GM12875 (cell line): ENCODE data around the gene FPR3.
"Not testable (repeated sequence)": the region's sequence is repeated elsewhere in the genome, so short reads cannot be mapped to it uniquely, and the experiment has no call there.

Experiments used
- H3K4me3 ChIP-seq: one replicate; pipeline ENCODE4 v1.5.1; 2011; ENCODE audit warnings: low read depth, low read length, control low read depth
- TF ChIP-seq, protein P1 (sequence below): IDR thresholded peaks from 2 replicates; pipeline ENCODE4 v1.5.1; 2011; ENCODE audit warnings: low read depth, mild to moderate bottlenecking, control low read depth, inconsistent platforms, low read length, moderate library complexity, borderline replicate concordance; ENCODE audit not compliant: insufficient read depth

FPR3 gene

DNA sequence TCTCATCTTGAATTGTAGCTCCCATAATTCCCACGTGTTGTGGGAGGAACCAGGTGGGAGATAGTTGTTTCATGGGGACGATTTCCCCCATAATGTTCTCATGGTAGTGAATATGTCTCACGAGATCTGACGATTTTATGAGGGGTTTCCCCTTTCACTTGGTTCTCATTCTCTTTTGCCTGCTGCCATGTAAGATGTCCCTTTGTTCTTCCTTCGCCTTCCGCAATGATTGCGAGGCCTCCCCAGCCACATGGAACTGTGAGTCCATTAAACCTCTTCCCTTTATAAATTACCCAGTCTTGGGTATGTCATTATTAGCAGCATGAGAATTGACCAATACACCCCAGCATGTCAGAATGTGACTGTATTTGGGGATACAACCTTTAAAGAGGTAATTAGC lies 39.4 kb upstream of the FPR3 start:
- TF ChIP-seq, protein P1, sequence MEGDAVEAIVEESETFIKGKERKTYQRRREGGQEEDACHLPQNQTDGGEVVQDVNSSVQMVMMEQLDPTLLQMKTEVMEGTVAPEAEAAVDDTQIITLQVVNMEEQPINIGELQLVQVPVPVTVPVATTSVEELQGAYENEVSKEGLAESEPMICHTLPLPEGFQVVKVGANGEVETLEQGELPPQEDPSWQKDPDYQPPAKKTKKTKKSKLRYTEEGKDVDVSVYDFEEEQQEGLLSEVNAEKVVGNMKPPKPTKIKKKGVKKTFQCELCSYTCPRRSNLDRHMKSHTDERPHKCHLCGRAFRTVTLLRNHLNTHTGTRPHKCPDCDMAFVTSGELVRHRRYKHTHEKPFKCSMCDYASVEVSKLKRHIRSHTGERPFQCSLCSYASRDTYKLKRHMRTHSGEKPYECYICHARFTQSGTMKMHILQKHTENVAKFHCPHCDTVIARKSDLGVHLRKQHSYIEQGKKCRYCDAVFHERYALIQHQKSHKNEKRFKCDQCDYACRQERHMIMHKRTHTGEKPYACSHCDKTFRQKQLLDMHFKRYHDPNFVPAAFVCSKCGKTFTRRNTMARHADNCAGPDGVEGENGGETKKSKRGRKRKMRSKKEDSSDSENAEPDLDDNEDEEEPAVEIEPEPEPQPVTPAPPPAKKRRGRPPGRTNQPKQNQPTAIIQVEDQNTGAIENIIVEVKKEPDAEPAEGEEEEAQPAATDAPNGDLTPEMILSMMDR = no peak
- no peak overlapping the region for H3K4me3 ChIP-seq

DNA sequence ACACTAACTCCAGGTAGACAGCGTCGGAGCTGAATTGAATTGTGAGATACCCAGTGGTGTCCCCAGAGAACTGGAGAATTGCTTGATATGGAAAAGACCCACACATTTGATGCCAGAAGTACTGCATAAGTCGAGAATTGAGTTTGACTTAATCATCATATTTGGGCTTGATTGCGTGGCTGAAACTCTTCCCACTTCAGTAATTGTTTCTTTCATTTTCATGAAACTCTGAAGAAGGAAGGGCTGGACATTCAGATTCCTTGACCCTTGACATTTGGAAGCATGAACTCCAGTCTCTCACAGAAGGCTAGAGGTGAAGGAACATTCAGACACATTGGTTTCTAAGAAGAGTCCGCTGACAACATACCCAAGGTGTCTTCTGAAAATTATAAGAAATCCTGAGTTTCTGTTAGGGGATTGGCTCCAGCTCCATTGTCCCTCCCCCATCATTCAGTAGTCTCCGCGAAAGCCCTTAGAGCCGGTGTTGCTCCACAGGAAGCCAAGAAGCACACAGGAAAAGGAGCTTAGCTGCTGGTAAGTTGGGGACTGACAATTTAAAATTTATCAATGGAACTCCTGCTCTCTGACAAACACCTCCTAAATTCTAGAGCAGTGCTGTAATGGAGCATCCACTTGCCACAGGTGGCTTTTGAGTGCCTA lies 34.1 kb upstream of the FPR3 start, which contains the start of gene FPR2:
Gene FPR2 (plus strand): TSS at position 484 of the 660 bp plus-strand sequence. CDS start 7,479 bp downstream, outside the sequence.
- TF ChIP-seq, protein P1 = no peak

DNA sequence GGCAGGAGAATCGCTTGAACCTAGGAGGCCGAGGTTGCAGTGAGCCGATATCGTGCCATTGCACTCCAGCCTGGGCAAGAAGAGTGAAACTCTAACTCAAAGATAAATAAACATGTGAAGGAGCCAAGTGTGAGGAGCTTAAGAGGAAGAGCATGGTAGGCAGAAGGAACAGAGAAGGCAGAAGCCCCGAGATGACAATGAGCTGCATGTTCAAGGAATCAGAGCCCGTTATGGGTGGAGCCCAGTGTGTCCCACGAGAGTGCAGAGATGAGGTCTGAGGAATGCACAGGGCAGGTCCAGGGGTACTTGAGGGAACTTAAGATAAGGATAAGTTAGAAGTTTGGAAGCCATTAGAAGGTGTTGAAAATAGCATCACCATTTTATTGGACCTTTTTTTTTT lies 33.3 kb upstream of the FPR3 start:
- no peak overlapping the region for H3K4me3 ChIP-seq
- TF ChIP-seq, protein P1 = no peak

More for the DNA sequence above, 34.1 kb upstream of the FPR3 start, which contains the start of gene FPR2:
- no peak within 1 kb of the TSS for H3K4me3 ChIP-seq

DNA sequence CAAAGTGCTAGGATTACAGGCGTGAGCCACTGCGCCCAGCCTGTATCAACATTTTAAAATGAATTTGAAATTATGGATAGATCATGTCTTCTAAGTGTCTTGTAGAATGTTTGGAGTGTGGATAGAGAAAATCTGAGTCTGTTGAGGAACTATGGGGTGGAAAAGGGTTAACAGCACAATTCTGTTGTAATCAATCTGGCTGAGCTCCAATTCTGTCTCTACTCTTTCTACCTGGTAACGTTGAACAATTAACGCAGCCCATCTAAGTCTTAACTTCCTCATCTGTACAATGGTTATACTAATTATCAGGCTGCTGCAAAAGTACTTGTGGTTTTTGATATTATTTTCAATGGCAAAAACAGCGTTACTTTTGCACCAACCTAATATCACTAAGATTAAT lies 29.9 kb upstream of the FPR3 start:
- no peak overlapping the region for H3K4me3 ChIP-seq
- TF ChIP-seq, protein P1 = no peak

DNA sequence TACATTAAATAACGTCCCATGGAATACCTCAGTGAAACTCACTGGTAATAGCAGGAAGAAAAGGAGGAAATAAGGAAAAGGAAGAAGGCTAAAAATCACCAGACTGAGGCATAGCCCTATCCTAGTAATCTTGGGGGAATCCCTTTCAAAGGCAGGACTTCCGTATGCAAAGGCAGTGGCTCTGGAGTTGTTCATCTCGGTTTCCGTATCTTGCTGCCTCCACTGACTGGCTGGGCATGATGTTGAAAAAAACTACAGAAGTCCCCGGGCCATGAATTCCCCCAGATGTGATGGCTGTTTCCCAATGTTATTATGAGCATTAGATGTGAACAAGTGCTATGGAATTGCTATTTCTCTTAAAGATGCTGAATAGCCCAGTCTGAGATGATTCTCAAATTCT lies 28.5 kb upstream of the FPR3 start:
- TF ChIP-seq, protein P1 = no peak
- H3K4me3 ChIP-seq = no peak overlapping the region

DNA sequence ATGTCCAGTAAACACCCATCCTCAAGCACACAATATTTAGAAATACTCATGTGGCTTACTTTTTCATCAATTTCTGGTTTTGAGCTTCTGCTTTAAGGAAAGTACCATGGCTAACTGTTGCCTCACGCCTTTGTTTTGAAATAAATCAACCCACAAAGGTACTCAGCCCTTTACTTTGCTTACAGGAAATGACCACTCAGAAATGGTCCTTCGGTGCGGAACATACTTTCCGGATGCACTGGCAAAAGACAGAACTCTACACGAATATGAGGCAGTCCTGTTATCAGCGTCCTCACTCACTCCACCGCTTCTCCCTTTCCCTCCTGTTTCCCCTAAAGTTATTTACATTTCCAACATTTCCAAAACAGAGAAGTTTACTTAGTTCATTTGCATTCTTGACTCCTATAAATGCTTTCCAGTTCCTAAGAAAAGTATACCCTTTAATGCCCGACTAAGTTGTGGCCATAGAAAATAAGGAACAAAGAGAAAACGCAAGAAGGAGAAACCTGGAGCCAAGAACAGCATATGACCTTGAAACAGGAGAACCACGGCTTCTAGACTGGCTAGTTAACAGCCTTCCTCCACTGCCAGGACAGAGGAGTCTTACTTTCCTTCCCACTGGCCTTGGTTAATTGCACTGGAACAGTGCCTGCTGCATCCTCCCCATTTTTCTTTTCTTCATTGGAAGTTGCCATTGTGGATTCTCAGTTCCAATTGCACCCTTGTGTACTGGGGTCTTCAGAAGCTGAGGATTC lies 23.4 kb upstream of the FPR3 start:
- TF ChIP-seq, protein P1 = no peak
- no peak overlapping the region for H3K4me3 ChIP-seq

DNA sequence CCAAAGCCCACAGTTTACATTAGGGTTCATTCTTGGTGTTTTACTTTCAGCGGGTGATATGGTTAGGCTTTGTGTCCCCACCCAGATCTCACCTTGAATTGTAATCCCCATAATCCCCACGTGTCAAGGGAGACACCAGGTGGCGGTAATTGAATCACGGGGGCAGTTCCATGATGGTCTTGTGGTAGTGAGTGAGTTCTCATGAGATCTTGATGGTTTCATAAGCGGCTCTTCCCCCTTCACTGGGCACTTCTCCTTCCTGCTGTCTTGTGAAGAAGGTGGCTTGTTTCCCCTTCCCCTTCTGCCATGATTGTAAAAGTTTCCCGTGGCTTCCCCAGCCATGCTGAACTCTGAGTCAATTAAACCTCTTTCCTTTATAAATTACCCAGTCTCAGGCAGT lies 22.0 kb upstream of the FPR3 start:
- TF ChIP-seq, protein P1 = no peak
- no peak overlapping the region for H3K4me3 ChIP-seq

DNA sequence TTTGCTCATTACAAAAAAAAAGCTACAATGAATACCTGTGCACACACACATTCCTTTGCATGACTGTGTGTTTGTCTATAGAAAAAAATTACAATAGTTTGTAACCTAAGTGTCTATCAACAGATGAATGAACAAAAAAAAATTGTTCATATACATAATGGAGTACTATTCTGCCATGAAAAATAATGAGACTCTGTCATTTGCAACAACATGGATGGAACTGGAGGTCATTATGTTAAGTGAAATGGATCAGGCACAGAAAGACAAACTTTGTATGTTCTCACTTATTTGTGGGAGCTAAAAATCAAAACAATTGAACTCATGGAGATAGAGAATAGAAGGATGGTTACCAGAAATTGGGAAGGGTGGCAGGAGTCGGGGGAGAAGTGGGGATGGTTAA lies 18.4 kb upstream of the FPR3 start:
- H3K4me3 ChIP-seq = not testable (repeated sequence)
